GM12878 (cell line): ENCODE data around the gene PIAS1. TPM values are rescaled to one million over a fixed set of nuclear protein-coding genes. Genes with fewer than 3 reads are reported as not detected.

Experiments used
- BRCA1 ChIP-seq: IDR thresholded peaks from 2 replicates; pipeline ENCODE4 v1.6.1; 2011; ENCODE audit warnings: low read depth, low read length, improper control_type of control experiment
- IRF3 ChIP-seq: fragments of 450-650 bp; IDR thresholded peaks from 2 replicates; pipeline ENCODE4 v1.6.1; 2014; ENCODE audit warnings: mild to moderate bottlenecking
- RFX5 ChIP-seq: IDR thresholded peaks from 2 replicates; pipeline ENCODE4 v1.6.1; 2011; ENCODE audit warnings: low read depth, low read length, improper control_type of control experiment
- ZNF687 ChIP-seq: fragments of 450-650 bp; IDR thresholded peaks from 2 replicates; pipeline ENCODE4 v1.6.1; 2017; ENCODE audit warnings: mild to moderate bottlenecking, moderate library complexity
- polyA plus RNA-seq, 11 experiments: library from polyadenylated mRNA; depleted of rRNA in 4 of 11; unstranded in 6 of 11; stranded (reverse) in 5 of 11; fragments of >200 nt; fragmentation: Nextera tagmentation in 4 of 11; fragmentation: Illumina TruSeq in 1 of 11; extraction: Ambion mirVana in 4 of 11; extraction: Trizol in 1 of 11; gene quantifications; 1 replicate in 1 of 11; 2 replicates in 10 of 11; pipeline versions ENCODE4 v1.2.1 to v1.2.3, GENCODE V29; 2011 to 2016; ENCODE audit warnings: inconsistent platforms in 2 of 11, missing spikeins in 2 of 11, low read depth in 1 of 11
- total RNA-seq, 4 experiments: library from RNA; depleted of rRNA in 3 of 4; stranded (reverse); fragments of >200 nt in 3 of 4; fragmentation: Illumina TruSeq in 1 of 4; extraction: Trizol in 1 of 4; gene quantifications; 2 replicates each; pipeline versions ENCODE4 v1.2.1 to v1.2.3, GENCODE V29; 2013 to 2021

PIAS1 gene
- total and polyA plus RNA-seq, 10 of the 15 experiments (the other 5 are each of a cell fraction or from before 2014, with no cell fraction given), result 20.2 to 96.3 (median 37.0) TPM

- TF ChIP-seq ZNF687 (no peak), BRCA1 (no peak), RFX5 (no peak), IRF3 (no peak)
These were observed 173.6 kb downstream of the PIAS1 start (continued) for GRCh38 chr15:68227643-68228142.
